ENCODE data around the gene PHF2. TPM values are rescaled to one million over a fixed set of nuclear protein-coding genes. Genes with fewer than 3 reads are reported as not detected.

PHF2 gene
- total RNA-seq, 1 experiment from 2014 or later: 18.9 TPM

- DNase-seq (ENCODE audit: unreplicated experiment): no peak
- CTCF ChIA-PET: no interaction called here
- no peaks in the 10 kb centered on the region for H3K4me1 Mint-ChIP-seq (ENCODE audit: insufficient read depth, unreplicated experiment)
- no peaks in the 10 kb centered on the region for H3K27me3 Mint-ChIP-seq (ENCODE audit: insufficient read depth, unreplicated experiment)
- no peaks in the 10 kb centered on the region for H3K9me3 Mint-ChIP-seq (ENCODE audit: unreplicated experiment)
- BruUV-seq (replicated peaks): no TSS peak
- H3K4me3 Mint-ChIP-seq (ENCODE audit: unreplicated experiment): no peak overlapping the region
- no peaks in the 10 kb centered on the region for H3K36me3 Mint-ChIP-seq (ENCODE audit: insufficient read depth, unreplicated experiment)
- POLR2A ChIA-PET: no interaction called here
- TF ChIP-seq, protein P1, sequence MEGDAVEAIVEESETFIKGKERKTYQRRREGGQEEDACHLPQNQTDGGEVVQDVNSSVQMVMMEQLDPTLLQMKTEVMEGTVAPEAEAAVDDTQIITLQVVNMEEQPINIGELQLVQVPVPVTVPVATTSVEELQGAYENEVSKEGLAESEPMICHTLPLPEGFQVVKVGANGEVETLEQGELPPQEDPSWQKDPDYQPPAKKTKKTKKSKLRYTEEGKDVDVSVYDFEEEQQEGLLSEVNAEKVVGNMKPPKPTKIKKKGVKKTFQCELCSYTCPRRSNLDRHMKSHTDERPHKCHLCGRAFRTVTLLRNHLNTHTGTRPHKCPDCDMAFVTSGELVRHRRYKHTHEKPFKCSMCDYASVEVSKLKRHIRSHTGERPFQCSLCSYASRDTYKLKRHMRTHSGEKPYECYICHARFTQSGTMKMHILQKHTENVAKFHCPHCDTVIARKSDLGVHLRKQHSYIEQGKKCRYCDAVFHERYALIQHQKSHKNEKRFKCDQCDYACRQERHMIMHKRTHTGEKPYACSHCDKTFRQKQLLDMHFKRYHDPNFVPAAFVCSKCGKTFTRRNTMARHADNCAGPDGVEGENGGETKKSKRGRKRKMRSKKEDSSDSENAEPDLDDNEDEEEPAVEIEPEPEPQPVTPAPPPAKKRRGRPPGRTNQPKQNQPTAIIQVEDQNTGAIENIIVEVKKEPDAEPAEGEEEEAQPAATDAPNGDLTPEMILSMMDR (IDR thresholded peaks at IDR 0.05; ENCODE audit: unreplicated experiment): no peak
- intact Hi-C loops (cut with micrococcal nuclease): no loop called here
- H3K27ac Mint-ChIP-seq (ENCODE audit: low read depth, unreplicated experiment): no peak overlapping the region
These were observed 84.1 kb downstream of the PHF2 start for GRCh38 chr9:93660352-93661046.

- Mint-ChIP-seq H3K4me3 (ENCODE audit: unreplicated experiment) (no peak overlapping the region), H3K27ac (ENCODE audit: low read depth, unreplicated experiment) (no peak overlapping the region), H3K27me3 (ENCODE audit: insufficient read depth, unreplicated experiment) (no peaks in the 10 kb centered on the region), H3K9me3 (ENCODE audit: unreplicated experiment) (no peaks in the 10 kb centered on the region), H3K36me3 (ENCODE audit: insufficient read depth, unreplicated experiment) (no peaks in the 10 kb centered on the region), H3K4me1 (ENCODE audit: insufficient read depth, unreplicated experiment) (no peaks in the 10 kb centered on the region)
- no TSS peak for BruUV-seq (replicated peaks)
- intact Hi-C loops (cut with micrococcal nuclease): no loop called here
- TF ChIP-seq, protein P1 (IDR thresholded peaks at IDR 0.05; ENCODE audit: unreplicated experiment): no peak
- ChIA-PET CTCF (no interaction called here), POLR2A (no interaction called here)
- no peak for DNase-seq (ENCODE audit: unreplicated experiment)
These were observed 85.2 kb downstream of the PHF2 start for GRCh38 chr9:93661591-93661990.

GRCh38 chr9:93662016-93662638 is 85.7 kb downstream of the PHF2 start:
- Mint-ChIP-seq H3K36me3 (ENCODE audit: insufficient read depth, unreplicated experiment) (no peaks in the 10 kb centered on the region), H3K9me3 (ENCODE audit: unreplicated experiment) (no peaks in the 10 kb centered on the region), H3K4me3 (ENCODE audit: unreplicated experiment) (no peak overlapping the region), H3K4me1 (ENCODE audit: insufficient read depth, unreplicated experiment) (no peaks in the 10 kb centered on the region), H3K27ac (ENCODE audit: low read depth, unreplicated experiment) (no peak overlapping the region), H3K27me3 (ENCODE audit: insufficient read depth, unreplicated experiment) (no peaks in the 10 kb centered on the region)
- TF ChIP-seq, protein P1 (IDR thresholded peaks at IDR 0.05; ENCODE audit: unreplicated experiment): no peak
- BruUV-seq (replicated peaks): no TSS peak
- intact Hi-C loops (cut with micrococcal nuclease): no loop called here
- POLR2A ChIA-PET: no interaction called here
- no peak for DNase-seq (ENCODE audit: unreplicated experiment)
- CTCF ChIA-PET: no interaction called here

DNA sequence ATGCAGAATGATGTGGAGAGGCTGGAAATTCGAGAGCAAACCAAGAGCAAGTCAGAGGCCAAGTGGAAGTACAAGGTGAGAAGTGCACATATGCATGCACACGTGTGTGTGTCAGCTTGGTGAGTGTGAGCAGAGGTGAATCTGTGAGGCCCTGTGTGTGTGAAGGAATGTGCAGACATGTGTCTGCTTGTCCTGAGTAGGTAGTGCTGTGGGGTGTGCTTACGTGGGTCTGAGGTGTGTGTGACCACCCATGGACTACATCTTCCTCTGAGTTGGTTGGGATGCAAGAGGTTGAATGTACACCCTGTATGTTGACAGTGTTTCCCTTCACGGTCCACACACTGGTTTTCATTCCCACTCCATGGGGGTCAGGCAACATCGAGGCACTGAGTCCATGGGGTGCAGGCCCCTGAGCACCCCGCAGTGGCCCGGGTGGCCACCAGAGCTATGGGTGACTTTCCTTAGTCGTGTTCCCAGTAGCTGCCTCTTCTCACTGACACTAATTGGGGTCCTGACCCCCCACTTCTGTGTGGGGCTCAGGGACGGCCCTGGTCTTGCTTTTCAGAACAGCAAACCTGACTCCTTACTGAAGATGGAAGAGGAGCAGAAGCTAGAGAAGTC is 86.7 kb downstream of the PHF2 start:
- TF ChIP-seq, protein P1 (IDR thresholded peaks at IDR 0.05; ENCODE audit: unreplicated experiment): no peak
- DNase-seq (ENCODE audit: unreplicated experiment): no peak
- ChIA-PET CTCF (interaction anchor here (0.6 kb wide), 1 partner anchor 293 kb away, joined by 4 read pairs; no protein-coding TSS in a partner anchor), POLR2A (no interaction called here)
- Mint-ChIP-seq H3K36me3 (ENCODE audit: insufficient read depth, unreplicated experiment) (no peaks in the 10 kb centered on the region), H3K27me3 (ENCODE audit: insufficient read depth, unreplicated experiment) (no peaks in the 10 kb centered on the region), H3K4me1 (ENCODE audit: insufficient read depth, unreplicated experiment) (no peaks in the 10 kb centered on the region), H3K27ac (ENCODE audit: low read depth, unreplicated experiment) (no peak overlapping the region), H3K4me3 (ENCODE audit: unreplicated experiment) (no peak overlapping the region), H3K9me3 (ENCODE audit: unreplicated experiment) (no peaks in the 10 kb centered on the region)
- BruUV-seq (replicated peaks): no TSS peak
- intact Hi-C loops (cut with micrococcal nuclease): no loop called here

Measured in MCF 10A (cell line).